Activated T-helper 17 cell treated with anti-CD3 and anti-CD28 coated beads, Interleukin-2, amount 50 U/mL, for 72 hours (primary cell): ENCODE results near the gene ELANE. TPM values are rescaled to one million over a fixed set of nuclear protein-coding genes. Genes with fewer than 3 reads are reported as not detected.

Experiments
- ATAC-seq: fragments of 150-1000 bp; cut with Tn5 transposase; replicated peaks from 2 replicates; pipeline ENCODE4 v1.10.0; 2021; ENCODE audit warnings: mild to moderate bottlenecking, moderate library complexity
- H3K27ac Mint-ChIP-seq: one replicate; pipeline ENCODE4 v1.8.0; 2022; ENCODE audit warnings: mixed read lengths
- H3K27me3 Mint-ChIP-seq: one replicate; pipeline ENCODE4 v1.8.0; 2022; ENCODE audit warnings: mixed read lengths
- H3K36me3 Mint-ChIP-seq: one replicate; pipeline ENCODE4 v1.8.0; 2022; ENCODE audit warnings: low read depth, mild to moderate bottlenecking, mixed read lengths
- H3K4me1 Mint-ChIP-seq: one replicate; pipeline ENCODE4 v1.8.0; 2022; ENCODE audit warnings: mixed read lengths
- H3K4me3 Mint-ChIP-seq: one replicate; pipeline ENCODE4 v1.8.0; 2022; ENCODE audit warnings: mild to moderate bottlenecking, mixed read lengths
- H3K9me3 Mint-ChIP-seq: one replicate; pipeline ENCODE4 v1.8.0; 2022; ENCODE audit warnings: mixed read lengths
- total RNA-seq, 2 donors: library from RNA; stranded (reverse); gene quantifications; one replicate each; pipeline ENCODE4 v1.2.3, GENCODE V29; 2022

Gene ELANE
- not detected for total RNA-seq

GRCh38 chr19:852136-853013 lies at the start of gene ELANE:
Gene ELANE (plus strand): TSS chr19:852303. CDS start chr19:852329, 26 bp downstream.
- Mint-ChIP-seq H3K27ac (no peak within 1 kb of the TSS), H3K4me3 (no peak within 1 kb of the TSS), H3K4me1 (no peaks in the 10 kb centered on the region), H3K36me3 (no peaks in the 10 kb centered on the region), H3K9me3 (no peaks in the 10 kb centered on the region), H3K27me3 (peaks cover under 1% of the 10 kb centered on the region)
- no peak for ATAC-seq

- Mint-ChIP-seq H3K36me3 (peaks cover 88% of the 10 kb centered on the region), H3K27me3 (no peaks in the 10 kb centered on the region), H3K4me1 (peaks cover 24% of the 10 kb centered on the region), H3K9me3 (no peaks in the 10 kb centered on the region), H3K4me3 (peak overlapping the region; percentile 93), H3K27ac (no peak overlapping the region)
- ATAC-seq = no peak
Observed at GRCh38 chr19:802498-803098, 49.5 kb upstream of the ELANE start.

GRCh38 chr19:803099-803561 lies 49.0 kb upstream of the ELANE start:
- H3K27ac Mint-ChIP-seq = no peak overlapping the region
- H3K4me3 Mint-ChIP-seq = peak overlapping the region; percentile 93

GRCh38 chr19:803686-804418 lies 48.3 kb upstream of the ELANE start:
- ATAC-seq = no peak
- Mint-ChIP-seq H3K9me3 (no peaks in the 10 kb centered on the region), H3K36me3 (peaks cover 89% of the 10 kb centered on the region), H3K4me3 (peak overlapping the region; percentile 93), H3K4me1 (peaks cover 27% of the 10 kb centered on the region), H3K27me3 (no peaks in the 10 kb centered on the region), H3K27ac (no peak overlapping the region)

More at GRCh38 chr19:803099-803561, 49.0 kb upstream of the ELANE start:
- Mint-ChIP-seq H3K27me3 (no peaks in the 10 kb centered on the region), H3K4me1 (peaks cover 27% of the 10 kb centered on the region), H3K36me3 (peaks cover 91% of the 10 kb centered on the region), H3K9me3 (no peaks in the 10 kb centered on the region)
- no peak for ATAC-seq

GRCh38 chr19:804419-805165 lies 47.5 kb upstream of the ELANE start:
- Mint-ChIP-seq H3K4me3 (no peak overlapping the region), H3K9me3 (no peaks in the 10 kb centered on the region), H3K36me3 (peaks cover 89% of the 10 kb centered on the region), H3K27ac (no peak overlapping the region), H3K27me3 (no peaks in the 10 kb centered on the region), H3K4me1 (peaks cover 25% of the 10 kb centered on the region)
- no peak for ATAC-seq

- H3K36me3 Mint-ChIP-seq = peaks cover 89% of the 10 kb centered on the region
- H3K27ac Mint-ChIP-seq = no peak overlapping the region
- H3K4me1 Mint-ChIP-seq = peaks cover 20% of the 10 kb centered on the region
- no peaks in the 10 kb centered on the region for H3K9me3 Mint-ChIP-seq
- ATAC-seq = no peak
- no peak overlapping the region for H3K4me3 Mint-ChIP-seq
- H3K27me3 Mint-ChIP-seq = no peaks in the 10 kb centered on the region
Observed at GRCh38 chr19:805166-805551, 46.9 kb upstream of the ELANE start.

GRCh38 chr19:805600-806550 lies 46.2 kb upstream of the ELANE start:
- H3K36me3 Mint-ChIP-seq = peaks cover 89% of the 10 kb centered on the region
- ATAC-seq = no peak
- H3K27ac Mint-ChIP-seq = no peak overlapping the region
- no peak overlapping the region for H3K4me3 Mint-ChIP-seq
- H3K9me3 Mint-ChIP-seq = no peaks in the 10 kb centered on the region
- peaks cover 13% of the 10 kb centered on the region for H3K4me1 Mint-ChIP-seq
- H3K27me3 Mint-ChIP-seq = no peaks in the 10 kb centered on the region

- H3K4me3 Mint-ChIP-seq = no peak overlapping the region
- no peak overlapping the region for H3K27ac Mint-ChIP-seq
- H3K9me3 Mint-ChIP-seq = no peaks in the 10 kb centered on the region
- ATAC-seq = no peak
- H3K36me3 Mint-ChIP-seq = peaks cover 88% of the 10 kb centered on the region
- no peaks in the 10 kb centered on the region for H3K27me3 Mint-ChIP-seq
- H3K4me1 Mint-ChIP-seq = peaks cover 13% of the 10 kb centered on the region
Observed at GRCh38 chr19:806815-807421, 45.2 kb upstream of the ELANE start.

- ATAC-seq = no peak
- H3K9me3 Mint-ChIP-seq = no peaks in the 10 kb centered on the region
- H3K27me3 Mint-ChIP-seq = no peaks in the 10 kb centered on the region
- H3K27ac Mint-ChIP-seq = no peak overlapping the region
- H3K4me1 Mint-ChIP-seq = peaks cover 9% of the 10 kb centered on the region
- no peak overlapping the region for H3K4me3 Mint-ChIP-seq
- peaks cover 81% of the 10 kb centered on the region for H3K36me3 Mint-ChIP-seq
Observed at GRCh38 chr19:807627-808422, 44.3 kb upstream of the ELANE start.

GRCh38 chr19:808423-808775 lies 43.7 kb upstream of the ELANE start:
- Mint-ChIP-seq H3K27me3 (no peaks in the 10 kb centered on the region), H3K4me3 (no peak overlapping the region), H3K4me1 (peaks cover 8% of the 10 kb centered on the region), H3K36me3 (peaks cover 75% of the 10 kb centered on the region), H3K9me3 (no peaks in the 10 kb centered on the region), H3K27ac (no peak overlapping the region)
- no peak for ATAC-seq

- H3K27ac Mint-ChIP-seq = no peak overlapping the region
- no peak for ATAC-seq
- H3K9me3 Mint-ChIP-seq = no peaks in the 10 kb centered on the region
- H3K4me1 Mint-ChIP-seq = peaks cover 8% of the 10 kb centered on the region
- peaks cover 71% of the 10 kb centered on the region for H3K36me3 Mint-ChIP-seq
- H3K4me3 Mint-ChIP-seq = no peak overlapping the region
- H3K27me3 Mint-ChIP-seq = no peaks in the 10 kb centered on the region
Observed at GRCh38 chr19:810077-810855, 41.8 kb upstream of the ELANE start.
